Measurements from ENCODE around the gene C7orf57. TPM values are rescaled to one million over a fixed set of nuclear protein-coding genes. Genes with fewer than 3 reads are reported as not detected.

C7orf57 gene
- total and polyA plus RNA-seq, 2 experiments from 2014 or later, result 0.42 to 2.1 TPM

DNA sequence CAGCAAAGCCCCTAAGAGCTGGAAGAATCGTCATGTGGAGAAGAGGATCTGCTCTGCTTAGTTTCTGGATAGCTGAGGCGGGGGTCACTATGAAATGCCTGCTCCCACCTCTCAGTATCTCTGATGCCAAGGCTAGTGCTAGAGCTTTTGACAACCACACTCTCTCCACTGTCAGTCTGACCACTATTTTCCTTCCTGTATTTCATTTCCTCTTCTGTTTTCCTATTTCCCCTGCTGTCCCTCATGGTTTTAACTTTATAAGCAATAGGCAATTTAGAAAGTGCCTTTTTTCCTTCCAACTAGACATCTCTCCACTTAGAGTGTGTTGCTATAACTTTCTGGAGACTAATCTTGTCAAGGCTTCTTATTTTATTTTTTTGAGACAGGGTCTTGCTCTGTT is 23.6 kb downstream of the C7orf57 start:
- Histone ChIP-seq H3K27ac (ENCODE audit: low read depth) (no peak overlapping the region), H3K9me2 (ENCODE audit: insufficient read depth) (no peaks in the 10 kb centered on the region), H2AFZ (no peak overlapping the region), H3K4me2 (no peak overlapping the region), H3F3A (replicated peaks; ENCODE audit: low read depth) (no peaks in the 10 kb centered on the region), H3K79me2 (replicated peaks; ENCODE audit: insufficient read depth) (no peaks in the 10 kb centered on the region), H3K27me3 (ENCODE audit: insufficient read depth) (no peaks in the 10 kb centered on the region), H3K4me1 (ENCODE audit: insufficient read depth) (no peaks in the 10 kb centered on the region), H3K4me3 (no peak overlapping the region), H4K20me1 (replicated peaks; ENCODE audit: insufficient read depth) (no peaks in the 10 kb centered on the region), H3K36me3 (ENCODE audit: insufficient read depth) (no peaks in the 10 kb centered on the region)
- no peak for ATAC-seq
- peaks cover 10% of the 10 kb centered on the region; the same call in 2 of the 3 replicates for H3K9me3 Mint-ChIP-seq
- TF ChIP-seq, protein P1, sequence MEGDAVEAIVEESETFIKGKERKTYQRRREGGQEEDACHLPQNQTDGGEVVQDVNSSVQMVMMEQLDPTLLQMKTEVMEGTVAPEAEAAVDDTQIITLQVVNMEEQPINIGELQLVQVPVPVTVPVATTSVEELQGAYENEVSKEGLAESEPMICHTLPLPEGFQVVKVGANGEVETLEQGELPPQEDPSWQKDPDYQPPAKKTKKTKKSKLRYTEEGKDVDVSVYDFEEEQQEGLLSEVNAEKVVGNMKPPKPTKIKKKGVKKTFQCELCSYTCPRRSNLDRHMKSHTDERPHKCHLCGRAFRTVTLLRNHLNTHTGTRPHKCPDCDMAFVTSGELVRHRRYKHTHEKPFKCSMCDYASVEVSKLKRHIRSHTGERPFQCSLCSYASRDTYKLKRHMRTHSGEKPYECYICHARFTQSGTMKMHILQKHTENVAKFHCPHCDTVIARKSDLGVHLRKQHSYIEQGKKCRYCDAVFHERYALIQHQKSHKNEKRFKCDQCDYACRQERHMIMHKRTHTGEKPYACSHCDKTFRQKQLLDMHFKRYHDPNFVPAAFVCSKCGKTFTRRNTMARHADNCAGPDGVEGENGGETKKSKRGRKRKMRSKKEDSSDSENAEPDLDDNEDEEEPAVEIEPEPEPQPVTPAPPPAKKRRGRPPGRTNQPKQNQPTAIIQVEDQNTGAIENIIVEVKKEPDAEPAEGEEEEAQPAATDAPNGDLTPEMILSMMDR (conservative IDR thresholded peaks at IDR 0.05; ENCODE audit: low read depth in 2 of 2), result no peak
- TF ChIP-seq EZH2phosphoT487 (IDR thresholded peaks at IDR 0.05; ENCODE audit: unreplicated experiment) (no peak), EZH2 (IDR thresholded peaks at IDR 0.05; ENCODE audit: low read depth, unreplicated experiment) (no peak), CREB1 (CRISPR knock-in tag; IDR thresholded peaks at IDR 0.05; ENCODE audit: low read depth) (no peak), JUNB (IDR thresholded peaks at IDR 0.05; ENCODE audit: unreplicated experiment) (no peak), ZNF331 (CRISPR knock-in tag; IDR thresholded peaks at IDR 0.05; ENCODE audit: low read depth) (no peak), STAT1 (IDR thresholded peaks at IDR 0.05; ENCODE audit: unreplicated experiment) (no peak), NANOG (IDR thresholded peaks at IDR 0.05; ENCODE audit: borderline replicate concordance) (no peak)
- TF ChIP-seq, protein P2, sequence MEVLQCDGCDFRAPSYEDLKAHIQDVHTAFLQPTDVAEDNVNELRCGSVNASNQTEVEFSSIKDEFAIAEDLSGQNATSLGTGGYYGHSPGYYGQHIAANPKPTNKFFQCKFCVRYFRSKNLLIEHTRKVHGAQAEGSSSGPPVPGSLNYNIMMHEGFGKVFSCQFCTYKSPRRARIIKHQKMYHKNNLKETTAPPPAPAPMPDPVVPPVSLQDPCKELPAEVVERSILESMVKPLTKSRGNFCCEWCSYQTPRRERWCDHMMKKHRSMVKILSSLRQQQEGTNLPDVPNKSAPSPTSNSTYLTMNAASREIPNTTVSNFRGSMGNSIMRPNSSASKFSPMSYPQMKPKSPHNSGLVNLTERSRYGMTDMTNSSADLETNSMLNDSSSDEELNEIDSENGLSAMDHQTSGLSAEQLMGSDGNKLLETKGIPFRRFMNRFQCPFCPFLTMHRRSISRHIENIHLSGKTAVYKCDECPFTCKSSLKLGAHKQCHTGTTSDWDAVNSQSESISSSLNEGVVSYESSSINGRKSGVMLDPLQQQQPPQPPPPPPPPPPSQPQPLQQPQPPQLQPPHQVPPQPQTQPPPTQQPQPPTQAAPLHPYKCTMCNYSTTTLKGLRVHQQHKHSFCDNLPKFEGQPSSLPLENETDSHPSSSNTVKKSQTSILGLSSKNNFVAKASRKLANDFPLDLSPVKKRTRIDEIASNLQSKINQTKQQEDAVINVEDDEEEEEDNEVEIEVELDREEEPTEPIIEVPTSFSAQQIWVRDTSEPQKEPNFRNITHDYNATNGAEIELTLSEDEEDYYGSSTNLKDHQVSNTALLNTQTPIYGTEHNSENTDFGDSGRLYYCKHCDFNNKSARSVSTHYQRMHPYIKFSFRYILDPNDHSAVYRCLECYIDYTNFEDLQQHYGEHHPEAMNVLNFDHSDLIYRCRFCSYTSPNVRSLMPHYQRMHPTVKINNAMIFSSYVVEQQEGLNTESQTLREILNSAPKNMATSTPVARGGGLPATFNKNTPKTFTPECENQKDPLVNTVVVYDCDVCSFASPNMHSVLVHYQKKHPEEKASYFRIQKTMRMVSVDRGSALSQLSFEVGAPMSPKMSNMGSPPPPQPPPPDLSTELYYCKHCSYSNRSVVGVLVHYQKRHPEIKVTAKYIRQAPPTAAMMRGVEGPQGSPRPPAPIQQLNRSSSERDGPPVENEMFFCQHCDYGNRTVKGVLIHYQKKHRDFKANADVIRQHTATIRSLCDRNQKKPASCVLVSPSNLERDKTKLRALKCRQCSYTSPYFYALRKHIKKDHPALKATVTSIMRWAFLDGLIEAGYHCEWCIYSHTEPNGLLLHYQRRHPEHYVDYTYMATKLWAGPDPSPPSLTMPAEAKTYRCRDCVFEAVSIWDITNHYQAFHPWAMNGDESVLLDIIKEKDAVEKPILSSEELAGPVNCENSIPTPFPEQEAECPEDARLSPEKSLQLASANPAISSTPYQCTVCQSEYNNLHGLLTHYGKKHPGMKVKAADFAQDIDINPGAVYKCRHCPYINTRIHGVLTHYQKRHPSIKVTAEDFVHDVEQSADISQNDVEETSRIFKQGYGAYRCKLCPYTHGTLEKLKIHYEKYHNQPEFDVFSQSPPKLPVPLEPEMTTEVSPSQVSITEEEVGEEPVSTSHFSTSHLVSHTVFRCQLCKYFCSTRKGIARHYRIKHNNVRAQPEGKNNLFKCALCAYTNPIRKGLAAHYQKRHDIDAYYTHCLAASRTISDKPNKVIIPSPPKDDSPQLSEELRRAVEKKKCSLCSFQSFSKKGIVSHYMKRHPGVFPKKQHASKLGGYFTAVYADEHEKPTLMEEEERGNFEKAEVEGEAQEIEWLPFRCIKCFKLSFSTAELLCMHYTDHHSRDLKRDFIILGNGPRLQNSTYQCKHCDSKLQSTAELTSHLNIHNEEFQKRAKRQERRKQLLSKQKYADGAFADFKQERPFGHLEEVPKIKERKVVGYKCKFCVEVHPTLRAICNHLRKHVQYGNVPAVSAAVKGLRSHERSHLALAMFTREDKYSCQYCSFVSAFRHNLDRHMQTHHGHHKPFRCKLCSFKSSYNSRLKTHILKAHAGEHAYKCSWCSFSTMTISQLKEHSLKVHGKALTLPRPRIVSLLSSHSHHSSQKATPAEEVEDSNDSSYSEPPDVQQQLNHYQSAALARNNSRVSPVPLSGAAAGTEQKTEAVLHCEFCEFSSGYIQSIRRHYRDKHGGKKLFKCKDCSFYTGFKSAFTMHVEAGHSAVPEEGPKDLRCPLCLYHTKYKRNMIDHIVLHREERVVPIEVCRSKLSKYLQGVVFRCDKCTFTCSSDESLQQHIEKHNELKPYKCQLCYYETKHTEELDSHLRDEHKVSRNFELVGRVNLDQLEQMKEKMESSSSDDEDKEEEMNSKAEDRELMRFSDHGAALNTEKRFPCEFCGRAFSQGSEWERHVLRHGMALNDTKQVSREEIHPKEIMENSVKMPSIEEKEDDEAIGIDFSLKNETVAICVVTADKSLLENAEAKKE (CRISPR knock-in tag; IDR thresholded peaks at IDR 0.05), result no peak
- H3K36me3 Mint-ChIP-seq (ENCODE audit: low read depth), result no peaks in the 10 kb centered on the region
- H3K27ac Mint-ChIP-seq, result no peak overlapping the region
- H3K27me3 Mint-ChIP-seq (ENCODE audit: insufficient read depth, low read depth, poor library complexity), result peaks cover 1% of the 10 kb centered on the region
- no peaks in the 10 kb centered on the region for H3K4me1 Mint-ChIP-seq
- no peak overlapping the region for H3K4me3 Mint-ChIP-seq
- DNase-seq (ENCODE audit: low spot score), result no peak
